ENCODE results near the gene THBS2. TPM values are rescaled to one million over a fixed set of nuclear protein-coding genes. Genes with fewer than 3 reads are reported as not detected.

Gene THBS2
- total and polyA plus RNA-seq, 4 donors, result 5.5 to 35.4 (median 24.1) TPM

DNA sequence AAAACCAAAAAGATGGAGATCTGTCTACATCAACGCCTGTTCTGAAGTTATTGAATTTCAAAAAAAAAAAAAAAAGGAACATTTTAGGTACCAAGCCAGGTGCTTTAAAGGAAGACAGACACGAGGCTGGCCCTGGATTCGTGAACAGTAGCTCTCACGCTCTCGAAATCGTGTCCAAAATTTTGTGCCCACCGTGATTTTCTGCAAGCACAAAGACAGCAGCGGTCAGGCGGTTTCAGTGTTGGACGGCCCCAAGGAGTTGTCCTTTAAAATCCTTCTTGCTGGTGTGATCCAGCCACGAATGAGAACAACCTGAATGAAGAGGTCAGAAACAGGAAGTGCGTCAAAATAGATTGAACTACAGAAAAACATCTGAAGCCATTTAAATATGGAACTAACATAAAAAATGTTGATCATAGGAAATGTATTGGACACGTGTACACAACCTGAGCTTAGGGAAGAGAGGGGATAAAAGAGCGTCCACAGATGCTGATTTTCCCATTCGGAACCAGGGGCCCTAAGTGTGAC is 78.2 kb downstream of the THBS2 start:
- Histone ChIP-seq H3K9me3 (ENCODE audit: control insufficient read depth in 4 of 4, insufficient read depth in 3 of 4, low read length in 3 of 4) (peaks cover 0 to 6% (median 0%) of the 10 kb centered on the region in 4 donors), H3K27me3 (ENCODE audit: control insufficient read depth in 3 of 3, insufficient read depth in 3 of 3, low read length in 2 of 3) (no peaks in the 10 kb centered on the region), H3K36me3 (ENCODE audit: control insufficient read depth in 4 of 4, insufficient read depth in 4 of 4, low read length in 4 of 4) (no peaks in the 10 kb centered on the region), H3K4me1 (ENCODE audit: control insufficient read depth in 5 of 5, insufficient read depth in 5 of 5, low read length in 5 of 5) (no peaks in the 10 kb centered on the region), H3K9ac (ENCODE audit: insufficient read depth in 1 of 2, low read length in 2 of 2) (no peak overlapping the region), H3K27ac (ENCODE audit: low read depth in 1 of 2, low read length in 1 of 2) (no peak overlapping the region), H3K4me3 (no peak overlapping the region)
- 89 to 90% methylated on average over 15 of the region's 15 CpGs for WGBS, 2 donors
- ATAC-seq (ENCODE audit: insufficient read depth, low FRiP score) (no peak), DNase-seq (no peak)
- TF ChIP-seq, protein P1, sequence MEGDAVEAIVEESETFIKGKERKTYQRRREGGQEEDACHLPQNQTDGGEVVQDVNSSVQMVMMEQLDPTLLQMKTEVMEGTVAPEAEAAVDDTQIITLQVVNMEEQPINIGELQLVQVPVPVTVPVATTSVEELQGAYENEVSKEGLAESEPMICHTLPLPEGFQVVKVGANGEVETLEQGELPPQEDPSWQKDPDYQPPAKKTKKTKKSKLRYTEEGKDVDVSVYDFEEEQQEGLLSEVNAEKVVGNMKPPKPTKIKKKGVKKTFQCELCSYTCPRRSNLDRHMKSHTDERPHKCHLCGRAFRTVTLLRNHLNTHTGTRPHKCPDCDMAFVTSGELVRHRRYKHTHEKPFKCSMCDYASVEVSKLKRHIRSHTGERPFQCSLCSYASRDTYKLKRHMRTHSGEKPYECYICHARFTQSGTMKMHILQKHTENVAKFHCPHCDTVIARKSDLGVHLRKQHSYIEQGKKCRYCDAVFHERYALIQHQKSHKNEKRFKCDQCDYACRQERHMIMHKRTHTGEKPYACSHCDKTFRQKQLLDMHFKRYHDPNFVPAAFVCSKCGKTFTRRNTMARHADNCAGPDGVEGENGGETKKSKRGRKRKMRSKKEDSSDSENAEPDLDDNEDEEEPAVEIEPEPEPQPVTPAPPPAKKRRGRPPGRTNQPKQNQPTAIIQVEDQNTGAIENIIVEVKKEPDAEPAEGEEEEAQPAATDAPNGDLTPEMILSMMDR (IDR thresholded peaks at IDR 0.05; ENCODE audit: control extremely low read depth, extremely low read depth), result no peak

DNA sequence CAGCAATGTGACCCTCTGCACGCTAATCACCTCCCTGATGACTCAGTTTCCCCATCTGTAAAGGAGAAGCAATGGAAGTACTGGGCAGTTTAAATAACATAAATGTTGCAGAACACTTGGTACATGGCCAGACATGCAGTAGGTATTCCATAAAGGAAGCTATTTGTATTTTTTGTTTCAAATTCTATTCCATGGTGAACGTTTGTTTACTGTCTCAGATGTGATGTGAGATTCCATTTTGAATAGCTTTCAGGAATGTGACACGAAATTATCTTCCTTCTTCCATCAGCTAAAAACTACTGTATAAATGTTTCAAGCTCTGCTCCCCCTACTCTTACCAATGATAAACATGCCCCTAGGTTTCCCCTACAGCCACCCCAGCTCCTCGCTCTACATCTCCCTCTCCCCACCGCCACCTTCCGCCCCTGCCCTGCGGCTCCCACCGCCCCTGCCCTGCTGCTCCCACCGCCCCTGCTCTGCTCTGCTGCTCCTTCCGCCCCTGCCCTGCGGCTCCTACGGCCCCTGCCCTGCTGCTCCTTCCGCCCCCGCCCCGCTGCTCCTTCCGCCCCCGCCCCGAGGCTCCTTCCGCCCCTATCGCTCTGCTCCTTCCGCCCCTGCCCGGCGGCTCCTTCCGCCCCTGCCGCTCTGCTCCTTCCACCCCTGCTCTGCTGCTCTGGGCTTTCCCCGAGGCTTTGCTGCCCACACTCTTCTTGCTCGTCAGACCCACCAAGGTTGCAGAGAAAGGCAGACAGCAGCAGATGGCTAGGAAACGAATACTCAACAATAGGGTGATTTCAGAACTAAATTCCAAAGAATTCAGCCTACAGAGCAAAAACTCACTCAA is 78.9 kb downstream of the THBS2 start:
- H3K9ac ChIP-seq (ENCODE audit: insufficient read depth in 1 of 2, low read length in 2 of 2), result no peak overlapping the region
- H3K27ac ChIP-seq (ENCODE audit: low read depth in 1 of 2, low read length in 1 of 2), result no peak overlapping the region
- TF ChIP-seq, protein P1 (IDR thresholded peaks at IDR 0.05; ENCODE audit: control extremely low read depth, extremely low read depth), result no peak
- H3K4me3 ChIP-seq, result no peak overlapping the region
- DNase-seq (no peak), ATAC-seq (ENCODE audit: insufficient read depth, low FRiP score) (no peak)
- H3K4me1 ChIP-seq (ENCODE audit: control insufficient read depth in 5 of 5, insufficient read depth in 5 of 5, low read length in 5 of 5), result no peaks in the 10 kb centered on the region
- peaks cover 0 to under 1% (median 0%) of the 10 kb centered on the region in 4 donors for H3K9me3 ChIP-seq (ENCODE audit: control insufficient read depth in 4 of 4, insufficient read depth in 3 of 4, low read length in 3 of 4)
- H3K27me3 ChIP-seq (ENCODE audit: control insufficient read depth in 3 of 3, insufficient read depth in 3 of 3, low read length in 2 of 3), result no peaks in the 10 kb centered on the region
- WGBS, 2 donors, result 87 to 88% methylated on average over 26 to 28 of the region's 28 CpGs
- no peaks in the 10 kb centered on the region for H3K36me3 ChIP-seq (ENCODE audit: control insufficient read depth in 4 of 4, insufficient read depth in 4 of 4, low read length in 4 of 4)

DNA sequence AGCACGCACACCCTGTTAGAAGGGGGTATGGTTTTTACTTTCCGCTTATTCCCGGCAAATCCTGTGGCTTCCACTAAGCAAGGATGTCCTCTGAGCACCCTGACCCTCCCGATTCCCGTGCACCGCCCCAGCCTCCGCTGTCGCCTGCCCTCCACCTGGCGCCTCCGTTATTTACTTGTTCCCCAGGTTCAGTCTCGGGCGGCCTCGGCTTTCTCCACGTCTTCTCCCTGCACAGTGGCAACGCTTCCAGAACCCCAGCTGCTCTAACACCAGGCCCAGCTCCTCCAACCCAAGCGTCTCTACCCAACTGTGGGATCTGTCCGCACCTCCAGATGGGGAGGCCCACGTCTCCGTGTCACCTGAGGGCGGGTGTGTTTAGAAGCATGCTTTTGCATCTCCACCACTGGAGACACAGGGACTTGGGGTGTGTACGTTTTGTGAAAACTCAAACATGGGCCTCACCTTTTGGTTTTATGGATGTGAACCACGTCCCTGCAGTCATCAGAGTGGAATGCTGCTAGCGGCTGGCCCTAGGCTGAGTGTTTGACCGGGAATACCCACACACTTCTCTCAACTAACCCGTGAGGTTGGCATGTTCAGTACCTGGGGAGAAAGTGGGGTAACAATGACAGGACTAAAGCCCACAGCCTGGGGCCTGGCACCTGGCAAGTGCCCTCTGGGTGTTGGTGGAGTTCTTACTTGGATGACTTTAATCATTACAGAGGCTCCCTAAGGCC is 79.9 kb downstream of the THBS2 start:
- H3K4me1 ChIP-seq (ENCODE audit: control insufficient read depth in 5 of 5, insufficient read depth in 5 of 5, low read length in 5 of 5), result peaks cover 0 to 2% (median 0%) of the 10 kb centered on the region in 5 donors
- ATAC-seq (ENCODE audit: insufficient read depth, low FRiP score), result no peak
- no peak for DNase-seq
- TF ChIP-seq, protein P1 (IDR thresholded peaks at IDR 0.05; ENCODE audit: control extremely low read depth, extremely low read depth), result no peak
- no peaks in the 10 kb centered on the region for H3K9me3 ChIP-seq (ENCODE audit: control insufficient read depth in 4 of 4, insufficient read depth in 3 of 4, low read length in 3 of 4)
- H3K9ac ChIP-seq (ENCODE audit: insufficient read depth in 1 of 2, low read length in 2 of 2), result no peak overlapping the region
- no peak overlapping the region for H3K4me3 ChIP-seq
- WGBS, 2 donors, result 91 to 93% methylated on average over 25 of the region's 25 CpGs
- no peaks in the 10 kb centered on the region for H3K27me3 ChIP-seq (ENCODE audit: control insufficient read depth in 3 of 3, insufficient read depth in 3 of 3, low read length in 2 of 3)
- H3K36me3 ChIP-seq (ENCODE audit: control insufficient read depth in 4 of 4, insufficient read depth in 4 of 4, low read length in 4 of 4), result no peaks in the 10 kb centered on the region
- H3K27ac ChIP-seq (ENCODE audit: low read depth in 1 of 2, low read length in 1 of 2), result no peak overlapping the region

All from lung (tissue), 12 donors.